OCI-LY1 (cell line): ENCODE measurements around the gene RNH1.

Experiments
- H2AFZ ChIP-seq: fragments of 200-600 bp; sonication (generic), shearing (Covaris generic); 2 replicates; pipeline ENCODE4 v1.6.0; 2014; ENCODE audit warnings: antibody characterized with exemption, mild to moderate bottlenecking, low read length
- H3F3A ChIP-seq: fragments of 200-600 bp; sonication (generic), shearing (Covaris generic); 2 replicates; pipeline ENCODE4 v1.6.0; 2014; ENCODE audit warnings: mild to moderate bottlenecking, antibody characterized with exemption, low read length, moderate library complexity; ENCODE audit not compliant: insufficient read depth
- H3K27ac ChIP-seq: fragments of 200-600 bp; sonication (generic); 2 replicates; pipeline ENCODE4 v1.5.1; 2014; ENCODE audit warnings: low read length, mixed run types, mild to moderate bottlenecking, low read depth; ENCODE audit not compliant: poor library complexity, severe bottlenecking
- H3K27me3 ChIP-seq: fragments of 200-600 bp; sonication (generic); 2 replicates; pipeline ENCODE4 v1.6.0; 2014; ENCODE audit warnings: antibody characterized with exemption, mild to moderate bottlenecking, low read length, moderate library complexity; ENCODE audit not compliant: insufficient read depth
- H3K36me3 ChIP-seq: fragments of 200-600 bp; sonication (generic); 2 replicates; pipeline ENCODE4 v1.6.1; 2014; ENCODE audit warnings: mild to moderate bottlenecking, antibody characterized with exemption, low read length, moderate library complexity, mixed read lengths; ENCODE audit not compliant: insufficient read depth
- H3K4me1 ChIP-seq: fragments of 200-600 bp; sonication (generic); 2 replicates; pipeline ENCODE4 v1.5.1; 2014; ENCODE audit warnings: mild to moderate bottlenecking, low read length, moderate library complexity; ENCODE audit not compliant: insufficient read depth, severe bottlenecking
- H3K4me2 ChIP-seq: fragments of 200-600 bp; sonication (generic), shearing (Covaris generic); 2 replicates; pipeline ENCODE4 v1.6.1; 2014; ENCODE audit warnings: low read length
- H3K4me3 ChIP-seq: fragments of 200-600 bp; sonication (generic); 2 replicates; pipeline ENCODE4 v1.5.1; 2014; ENCODE audit warnings: low read length, low read depth, mild to moderate bottlenecking, mixed read lengths; ENCODE audit not compliant: poor library complexity, severe bottlenecking
- H3K79me2 ChIP-seq: fragments of 200-600 bp; shearing (Covaris generic); 2 replicates; pipeline ENCODE4 v1.6.1; 2016; ENCODE audit warnings: mixed run types, low read length, mixed read lengths; ENCODE audit not compliant: insufficient read depth
- H3K9ac ChIP-seq: fragments of 200-600 bp; sonication (generic), shearing (Covaris generic); 2 replicates; pipeline ENCODE4 v1.6.1; 2014; ENCODE audit warnings: mild to moderate bottlenecking, low read length, mixed read lengths
- H3K9me2 ChIP-seq: fragments of 200-600 bp; sonication (generic), shearing (Covaris generic); 2 replicates; pipeline ENCODE4 v1.6.1; 2014; ENCODE audit warnings: low read depth, mild to moderate bottlenecking, low read length, mixed read lengths
- H3K9me3 ChIP-seq: fragments of 200-600 bp; shearing (Covaris generic); 2 replicates; pipeline ENCODE4 v1.6.1; 2014; ENCODE audit warnings: low read length, mixed read lengths
- H4K20me1 ChIP-seq: fragments of 200-600 bp; sonication (generic), shearing (Covaris generic); 2 replicates; pipeline ENCODE4 v1.6.0; 2016; ENCODE audit warnings: mild to moderate bottlenecking, low read length; ENCODE audit not compliant: insufficient read depth
- EZH2 ChIP-seq: fragments of 200-600 bp; sonication (generic), shearing (Covaris generic); IDR thresholded peaks from 2 replicates; pipeline ENCODE4 v1.8.0; 2017; ENCODE audit warnings: borderline replicate concordance, mixed run types, mild to moderate bottlenecking, antibody characterized with exemption, low read length, moderate library complexity, mixed read lengths
- TF ChIP-seq, protein P1 (sequence below): fragments of 200-600 bp; sonication (generic), shearing (Covaris generic); IDR thresholded peaks from 2 replicates; pipeline ENCODE4 v1.5.1; 2017; ENCODE audit warnings: mild to moderate bottlenecking, antibody characterized with exemption, low read length, moderate library complexity, mixed read lengths

RNH1 gene

DNA sequence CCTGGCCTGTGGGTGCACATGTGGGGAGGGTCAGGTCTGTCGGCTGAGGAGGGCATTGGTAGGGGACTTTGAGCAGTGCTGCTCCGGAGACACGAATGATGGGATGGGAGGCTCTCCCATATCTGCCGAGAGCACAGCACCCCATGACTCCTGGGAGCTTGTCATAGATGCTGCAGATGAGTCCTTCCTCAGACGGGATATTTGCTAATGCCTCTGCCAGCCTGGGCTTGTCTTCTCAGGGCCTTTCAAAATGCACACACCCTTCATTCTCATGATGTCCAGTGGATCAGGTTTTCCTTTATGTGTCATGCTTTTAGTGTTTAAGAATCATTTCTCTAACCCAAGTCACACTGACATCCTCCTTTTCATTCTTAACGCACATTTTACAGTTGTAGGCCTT is 8.1 kb upstream of the RNH1 start:
- H3K79me2 ChIP-seq = no peaks in the 10 kb centered on the region
- H3K4me1 ChIP-seq = peaks cover 7% of the 10 kb centered on the region
- no peak overlapping the region for H3K9ac ChIP-seq
- no peaks in the 10 kb centered on the region for H3K27me3 ChIP-seq
- no peak overlapping the region for H3K4me2 ChIP-seq
- no peaks in the 10 kb centered on the region for H4K20me1 ChIP-seq
- no peak overlapping the region for H3K4me3 ChIP-seq
- H3K9me2 ChIP-seq = no peaks in the 10 kb centered on the region
- peaks cover 6% of the 10 kb centered on the region for H3K36me3 ChIP-seq
- H3K27ac ChIP-seq = no peak overlapping the region
- H2AFZ ChIP-seq = no peak overlapping the region
- H3F3A ChIP-seq = no peaks in the 10 kb centered on the region
- TF ChIP-seq EZH2 = no peak
- TF ChIP-seq, protein P1, sequence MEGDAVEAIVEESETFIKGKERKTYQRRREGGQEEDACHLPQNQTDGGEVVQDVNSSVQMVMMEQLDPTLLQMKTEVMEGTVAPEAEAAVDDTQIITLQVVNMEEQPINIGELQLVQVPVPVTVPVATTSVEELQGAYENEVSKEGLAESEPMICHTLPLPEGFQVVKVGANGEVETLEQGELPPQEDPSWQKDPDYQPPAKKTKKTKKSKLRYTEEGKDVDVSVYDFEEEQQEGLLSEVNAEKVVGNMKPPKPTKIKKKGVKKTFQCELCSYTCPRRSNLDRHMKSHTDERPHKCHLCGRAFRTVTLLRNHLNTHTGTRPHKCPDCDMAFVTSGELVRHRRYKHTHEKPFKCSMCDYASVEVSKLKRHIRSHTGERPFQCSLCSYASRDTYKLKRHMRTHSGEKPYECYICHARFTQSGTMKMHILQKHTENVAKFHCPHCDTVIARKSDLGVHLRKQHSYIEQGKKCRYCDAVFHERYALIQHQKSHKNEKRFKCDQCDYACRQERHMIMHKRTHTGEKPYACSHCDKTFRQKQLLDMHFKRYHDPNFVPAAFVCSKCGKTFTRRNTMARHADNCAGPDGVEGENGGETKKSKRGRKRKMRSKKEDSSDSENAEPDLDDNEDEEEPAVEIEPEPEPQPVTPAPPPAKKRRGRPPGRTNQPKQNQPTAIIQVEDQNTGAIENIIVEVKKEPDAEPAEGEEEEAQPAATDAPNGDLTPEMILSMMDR = no peak
- H3K9me3 ChIP-seq = 0 out of 2 replicates have a peak, but pooled peaks cover 5% of the 10 kb centered on the region

DNA sequence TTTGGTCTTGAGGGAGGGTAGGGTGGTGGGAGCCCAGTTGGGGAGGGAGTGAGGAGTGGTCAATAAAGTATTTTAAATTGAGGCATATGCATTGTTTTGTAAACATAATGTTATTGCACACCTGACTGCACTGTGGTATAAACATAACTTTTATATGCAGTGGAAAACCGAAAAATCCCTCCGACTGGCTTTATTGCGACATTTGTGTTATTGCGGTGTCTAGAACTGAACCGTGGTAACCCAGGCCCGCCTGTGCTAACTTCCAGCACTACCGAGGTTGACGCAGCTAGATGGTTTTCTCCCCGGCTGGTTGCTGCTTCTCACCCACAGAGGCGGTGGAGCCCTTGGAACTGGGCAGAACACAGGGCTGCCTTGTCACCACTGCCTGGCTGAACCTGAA is 7.6 kb upstream of the RNH1 start:
- H2AFZ ChIP-seq = no peak overlapping the region
- H3K4me3 ChIP-seq = no peak overlapping the region
- no peak overlapping the region for H3K27ac ChIP-seq
- H3K36me3 ChIP-seq = peaks cover 11% of the 10 kb centered on the region
- 0 out of 2 replicates have a peak, but pooled peaks cover 5% of the 10 kb centered on the region for H3K9me3 ChIP-seq
- no peaks in the 10 kb centered on the region for H3K79me2 ChIP-seq
- no peak overlapping the region for H3K4me2 ChIP-seq
- no peaks in the 10 kb centered on the region for H3K27me3 ChIP-seq
- no peak for TF ChIP-seq EZH2
- TF ChIP-seq, protein P1 = no peak
- H3K9me2 ChIP-seq = no peaks in the 10 kb centered on the region
- no peaks in the 10 kb centered on the region for H3F3A ChIP-seq
- H4K20me1 ChIP-seq = no peaks in the 10 kb centered on the region
- H3K9ac ChIP-seq = no peak overlapping the region
- H3K4me1 ChIP-seq = peaks cover 7% of the 10 kb centered on the region

DNA sequence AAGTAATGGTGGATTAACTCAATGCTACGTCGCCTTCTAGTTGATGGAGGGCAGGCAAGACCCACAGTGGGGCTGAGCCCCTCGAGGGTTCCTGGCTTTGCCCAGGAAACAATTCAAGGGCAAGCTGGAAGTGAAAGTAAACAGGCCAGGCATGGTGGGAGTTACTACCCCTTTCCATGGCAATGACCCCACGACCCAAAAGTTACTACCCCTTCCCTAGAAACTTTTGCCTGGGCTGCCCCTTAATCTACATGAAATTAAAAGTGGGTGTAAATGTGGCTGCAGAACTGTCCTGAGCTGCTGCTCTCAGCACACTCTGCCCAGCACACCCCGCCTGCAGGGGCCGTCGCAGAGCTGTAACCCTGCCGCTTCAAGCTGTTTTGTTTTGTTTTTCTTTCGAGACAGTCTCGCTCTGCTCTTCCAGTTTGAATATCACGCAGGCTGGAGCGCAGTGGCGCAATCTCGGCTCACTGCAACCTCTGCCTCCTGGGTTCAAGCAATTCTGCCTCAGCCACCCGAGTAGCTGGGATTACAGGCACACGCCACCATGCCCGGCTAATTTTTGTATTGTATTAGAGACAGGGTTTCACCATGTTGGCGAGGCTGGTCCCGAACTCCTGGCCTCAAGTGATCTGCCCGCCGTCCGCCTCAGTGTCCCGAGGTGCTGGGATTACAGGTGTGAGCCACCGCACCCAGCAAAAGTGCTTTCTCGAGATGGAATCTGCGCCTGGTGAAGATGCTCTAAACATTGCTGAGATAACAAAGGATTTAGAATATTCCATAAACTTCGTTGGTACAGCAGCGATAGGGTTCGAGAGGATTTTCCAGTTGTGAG is 5.9 kb upstream of the RNH1 start:
- no peaks in the 10 kb centered on the region for H3K79me2 ChIP-seq
- H3K9me3 ChIP-seq = 0 out of 2 replicates have a peak, but pooled peaks cover 5% of the 10 kb centered on the region
- H4K20me1 ChIP-seq = no peaks in the 10 kb centered on the region
- H3K4me3 ChIP-seq = no peak overlapping the region
- no peaks in the 10 kb centered on the region for H3K9me2 ChIP-seq
- TF ChIP-seq EZH2 = no peak
- TF ChIP-seq, protein P1 = no peak
- no peak overlapping the region for H3K27ac ChIP-seq
- H3K9ac ChIP-seq = no peak overlapping the region
- no peak overlapping the region for H3K4me2 ChIP-seq
- H2AFZ ChIP-seq = no peak overlapping the region
- no peaks in the 10 kb centered on the region for H3K27me3 ChIP-seq
- peaks cover 7% of the 10 kb centered on the region for H3K4me1 ChIP-seq
- H3F3A ChIP-seq = no peaks in the 10 kb centered on the region
- peaks cover 20% of the 10 kb centered on the region for H3K36me3 ChIP-seq
